RWPE1 (cell line): ENCODE data around the gene POLA2.

Source experiments
- CTCF ChIA-PET: fragments of 350-600 bp; sonication (Branson Sonifier 250); formaldehyde crosslinking; extraction: SDS; loops from one replicate; lab custom pipeline; 2021; lab: Yijun Ruan, JAX
- POLR2A ChIA-PET: fragments of 400-600 bp; formaldehyde crosslinking; extraction: SDS; loops from one replicate; lab custom pipeline; 2020; ENCODE audit warnings: antibody characterized with exemption; ENCODE audit not compliant: low non-redundant PET; lab: Yijun Ruan, JAX
- DNase-seq: peaks from one replicate; pipeline ENCODE4 v3.0.0; 2012; ENCODE audit warnings: low spot score
- H3K27ac ChIP-seq: fragments of 450-650 bp; 2 replicates; pipeline ENCODE4 v1.5.1; 2017
- TF ChIP-seq, protein P1 (sequence below): fragments of 450-650 bp; conservative IDR thresholded peaks from 2 replicates; pipeline ENCODE4 v1.5.1; 2017; ENCODE audit warnings: low read depth, mild to moderate bottlenecking

The POLA2 gene

DNA sequence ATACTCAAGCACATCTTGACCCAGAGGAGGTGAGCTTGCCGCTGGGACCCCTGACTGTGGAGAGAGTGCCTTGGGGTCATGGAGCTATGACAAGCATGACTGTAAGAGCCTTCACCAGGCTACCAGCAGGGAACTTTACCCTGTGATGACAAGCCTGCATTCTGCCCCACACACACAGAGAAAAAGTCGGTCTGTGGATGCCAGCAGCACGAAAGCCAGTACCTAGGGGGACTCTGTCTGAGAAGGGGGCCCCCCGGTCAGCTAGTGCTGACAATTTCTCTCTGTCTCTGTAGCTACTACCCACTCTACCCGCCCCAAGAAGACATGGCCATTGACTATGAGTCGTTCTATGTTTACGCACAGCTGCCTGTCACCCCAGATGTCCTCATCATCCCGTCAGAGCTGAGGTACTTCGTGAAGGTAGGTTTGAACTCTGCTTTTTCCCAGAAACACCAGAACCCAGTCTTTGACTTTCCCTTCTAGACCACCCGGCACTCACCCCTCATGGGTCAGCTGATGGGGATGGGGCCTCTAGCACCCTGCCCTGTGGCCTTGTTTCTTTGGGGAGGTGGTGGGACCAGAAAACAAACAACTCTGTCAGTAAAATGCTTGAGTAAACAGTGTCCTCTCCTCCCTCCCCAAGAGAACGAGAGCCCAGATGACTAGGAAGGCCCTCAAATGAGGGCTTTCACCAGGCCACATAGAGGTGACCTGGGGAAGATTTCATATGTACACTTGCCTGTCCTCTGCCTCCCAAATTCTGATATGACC is 34.0 kb downstream of the POLA2 start:
- TF ChIP-seq, protein P1, sequence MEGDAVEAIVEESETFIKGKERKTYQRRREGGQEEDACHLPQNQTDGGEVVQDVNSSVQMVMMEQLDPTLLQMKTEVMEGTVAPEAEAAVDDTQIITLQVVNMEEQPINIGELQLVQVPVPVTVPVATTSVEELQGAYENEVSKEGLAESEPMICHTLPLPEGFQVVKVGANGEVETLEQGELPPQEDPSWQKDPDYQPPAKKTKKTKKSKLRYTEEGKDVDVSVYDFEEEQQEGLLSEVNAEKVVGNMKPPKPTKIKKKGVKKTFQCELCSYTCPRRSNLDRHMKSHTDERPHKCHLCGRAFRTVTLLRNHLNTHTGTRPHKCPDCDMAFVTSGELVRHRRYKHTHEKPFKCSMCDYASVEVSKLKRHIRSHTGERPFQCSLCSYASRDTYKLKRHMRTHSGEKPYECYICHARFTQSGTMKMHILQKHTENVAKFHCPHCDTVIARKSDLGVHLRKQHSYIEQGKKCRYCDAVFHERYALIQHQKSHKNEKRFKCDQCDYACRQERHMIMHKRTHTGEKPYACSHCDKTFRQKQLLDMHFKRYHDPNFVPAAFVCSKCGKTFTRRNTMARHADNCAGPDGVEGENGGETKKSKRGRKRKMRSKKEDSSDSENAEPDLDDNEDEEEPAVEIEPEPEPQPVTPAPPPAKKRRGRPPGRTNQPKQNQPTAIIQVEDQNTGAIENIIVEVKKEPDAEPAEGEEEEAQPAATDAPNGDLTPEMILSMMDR = no peak
- ChIA-PET CTCF (interaction anchor here (0.9 kb wide), 1 partner anchor 20 kb away, joined by 5 read pairs; no protein-coding TSS in a partner anchor), POLR2A (no interaction called here)
- peak overlapping the region; percentile 51 for H3K27ac ChIP-seq
- no peak for DNase-seq

GRCh38 chr11:65297026-65297672 is 35.4 kb downstream of the POLA2 start:
- TF ChIP-seq, protein P1 = no peak
- DNase-seq = no peak
- ChIA-PET POLR2A (no interaction called here), CTCF (interaction anchor here (1.4 kb wide), 1 partner anchor 33 kb away, joined by 4 read pairs; no protein-coding TSS in a partner anchor)
- peak overlapping the region; percentile 56 for H3K27ac ChIP-seq

GRCh38 chr11:65298131-65298535 is 36.4 kb downstream of the POLA2 start:
- ChIA-PET POLR2A (no interaction called here), CTCF (interaction anchor here (1.3 to 1.4 kb wide), 2 partner anchors 9 to 32 kb away, joined by 4 read pairs; no protein-coding TSS in a partner anchor)
- TF ChIP-seq, protein P1 = no peak
- DNase-seq = no peak
- H3K27ac ChIP-seq = peak overlapping the region; percentile 56

DNA sequence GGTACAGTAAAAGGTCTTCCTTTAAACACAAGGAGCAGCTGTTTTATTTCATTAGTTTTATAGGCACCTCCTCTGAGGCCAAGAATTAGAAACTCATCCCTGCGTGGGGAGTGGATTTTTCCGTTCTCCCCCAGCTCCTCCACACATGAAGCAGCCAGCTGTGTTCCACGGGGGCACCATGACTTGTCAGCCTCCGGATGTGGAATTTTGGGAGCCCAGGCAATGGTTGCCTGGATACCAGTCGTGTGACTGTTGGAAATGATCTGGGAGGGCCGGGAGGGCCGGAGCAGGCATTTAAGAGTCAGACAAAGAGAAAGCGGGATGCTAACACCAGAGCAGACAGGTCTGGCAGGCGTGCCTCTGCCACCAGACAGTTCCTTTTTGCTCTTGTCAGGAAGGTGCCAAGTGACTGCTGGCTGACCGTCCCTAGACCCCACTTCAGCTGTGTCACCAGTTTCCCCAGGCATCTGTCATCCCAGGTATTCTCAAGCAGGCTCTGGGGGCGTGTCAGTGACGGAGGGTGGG is 37.0 kb downstream of the POLA2 start:
- H3K27ac ChIP-seq = peak overlapping the region; percentile 56
- ChIA-PET CTCF (interaction anchor here (0.8 to 1.3 kb wide), 3 partner anchors 9 to 17 kb away, joined by 3 to 4 read pairs (median 4); no protein-coding TSS in a partner anchor), POLR2A (no interaction called here)
- TF ChIP-seq, protein P1 = no peak
- DNase-seq = no peak

DNA sequence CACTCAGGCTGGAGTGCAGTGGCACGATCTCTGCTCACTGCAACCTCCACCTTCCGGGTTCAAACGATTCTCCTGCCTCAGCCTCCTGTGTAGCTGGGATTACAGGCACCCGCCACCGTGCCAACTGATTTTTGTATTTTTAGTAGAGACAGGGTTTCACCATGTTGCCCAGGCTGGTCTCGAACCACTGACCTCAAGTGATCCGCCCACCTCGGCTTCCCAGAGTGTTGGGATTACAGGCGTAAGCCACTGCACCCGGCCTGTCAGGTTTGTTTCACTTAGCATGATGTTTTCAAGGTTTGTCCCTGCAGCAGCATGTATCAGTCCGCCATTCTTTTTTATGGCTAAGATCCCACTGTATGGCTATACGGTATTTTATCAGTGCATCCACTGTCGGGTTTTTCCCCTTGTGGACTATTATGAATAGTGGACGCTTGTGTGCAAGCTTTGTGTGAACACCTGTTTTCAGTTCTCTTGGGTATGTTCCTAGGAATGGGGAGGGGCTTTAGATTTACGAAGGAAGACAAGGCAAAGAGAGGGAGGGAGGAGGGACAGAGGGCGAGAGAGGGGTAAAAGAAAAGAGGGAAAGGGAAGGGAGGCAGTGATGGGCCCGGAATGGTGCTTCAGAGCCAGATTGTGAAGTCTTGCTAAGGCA is 39.0 kb downstream of the POLA2 start:
- POLR2A ChIA-PET = no interaction called here
- CTCF ChIA-PET = interaction anchor here (1.2 kb wide), 1 partner anchor 14 kb away, joined by 7 read pairs; no protein-coding TSS in a partner anchor
- TF ChIP-seq, protein P1 = no peak
- peak overlapping the region; percentile 69 for H3K27ac ChIP-seq
- no peak for DNase-seq
